GM18526 (cell line): Measurements from ENCODE around the gene OGDH.

Experiments
- POLR2A ChIP-seq: IDR thresholded peaks from 3 replicates; pipeline ENCODE4 v1.6.1; 2011; ENCODE audit not compliant: insufficient read length; ENCODE audit errors: extremely low read depth

The OGDH gene

GRCh38 chr7:44661233-44661632 is 54.8 kb downstream of the OGDH start:
- TF ChIP-seq POLR2A: no peak

- no peak for TF ChIP-seq POLR2A
These were observed 58.5 kb downstream of the OGDH start for GRCh38 chr7:44664780-44665461.

DNA sequence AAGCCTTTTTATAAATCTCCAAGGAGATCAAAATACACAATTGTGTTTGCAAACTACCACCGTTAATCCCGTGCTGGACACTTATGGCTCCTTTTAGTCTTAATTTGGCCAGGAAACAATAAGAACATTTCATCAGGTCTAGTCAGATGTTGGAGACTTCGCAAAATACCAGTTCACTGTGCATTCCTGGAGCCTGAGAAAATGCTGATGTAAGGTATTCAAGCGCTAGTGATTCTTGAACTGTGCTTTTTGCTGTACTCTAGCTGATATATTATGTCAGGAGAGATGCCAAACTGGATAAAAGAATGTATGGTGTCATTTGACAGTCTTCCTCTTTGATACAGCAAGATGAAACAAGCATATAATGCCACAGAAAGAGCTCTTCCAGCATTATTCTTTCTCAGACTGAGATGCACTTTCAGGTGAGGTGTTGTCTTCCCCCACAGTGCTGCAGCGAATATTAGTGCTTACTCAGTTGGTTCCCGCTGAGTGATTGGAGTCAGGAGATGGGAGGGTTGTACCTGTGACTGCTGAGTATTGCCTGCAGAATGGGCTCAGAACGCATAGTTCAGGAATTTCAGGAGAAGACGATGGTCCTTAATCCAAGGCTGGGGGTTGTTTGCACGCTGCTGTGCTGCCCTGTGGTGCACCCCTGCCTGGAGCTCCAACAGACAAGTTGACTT is 59.2 kb downstream of the OGDH start:
- no peak for TF ChIP-seq POLR2A

- no peak for TF ChIP-seq POLR2A
These were observed 60.1 kb downstream of the OGDH start for GRCh38 chr7:44666566-44666965.

- no peak for TF ChIP-seq POLR2A
These were observed 60.8 kb downstream of the OGDH start for GRCh38 chr7:44667190-44667589.

DNA sequence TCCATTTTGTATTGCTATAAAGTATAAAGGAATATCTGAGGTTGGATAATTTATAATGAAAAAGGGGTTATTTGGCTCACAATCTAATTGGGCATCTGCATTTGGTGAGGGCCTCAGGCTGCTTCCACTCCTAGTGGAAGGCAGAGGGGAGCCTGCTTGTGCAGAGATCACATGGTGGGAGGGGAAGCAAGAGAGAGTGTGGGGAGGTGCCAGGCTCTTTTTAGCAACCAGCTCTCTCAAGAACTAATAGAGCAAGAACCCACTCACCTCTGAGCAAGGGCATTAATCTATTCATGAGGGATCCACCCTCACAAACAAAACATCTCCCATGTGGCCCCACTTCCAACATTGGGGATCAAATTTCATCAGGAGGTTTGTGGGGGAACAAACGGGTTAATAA is 64.6 kb downstream of the OGDH start:
- TF ChIP-seq POLR2A: no peak

DNA sequence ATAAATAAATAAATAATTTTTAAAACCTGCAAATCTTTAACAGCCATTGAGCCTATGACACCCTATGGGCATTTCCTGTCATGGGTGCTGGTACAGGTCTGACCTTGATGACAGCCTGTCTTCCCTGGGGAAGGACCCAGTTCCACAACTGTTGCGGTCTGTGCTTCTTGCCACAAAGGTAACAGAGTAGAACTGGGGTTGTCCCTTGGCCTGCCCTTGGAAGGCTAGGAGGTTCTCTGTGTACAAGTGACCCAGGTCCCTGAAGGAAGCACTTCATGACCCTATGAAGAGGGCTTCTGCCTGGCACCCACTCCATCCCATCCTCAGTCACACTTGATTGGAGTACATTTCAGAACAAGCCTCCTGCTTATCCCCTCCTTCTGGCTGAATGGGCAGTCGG is 66.9 kb downstream of the OGDH start:
- no peak for TF ChIP-seq POLR2A

- TF ChIP-seq POLR2A: no peak
These were observed 67.3 kb downstream of the OGDH start for GRCh38 chr7:44673771-44674170.

- TF ChIP-seq POLR2A: no peak
These were observed 68.0 kb downstream of the OGDH start for GRCh38 chr7:44674381-44674780.

DNA sequence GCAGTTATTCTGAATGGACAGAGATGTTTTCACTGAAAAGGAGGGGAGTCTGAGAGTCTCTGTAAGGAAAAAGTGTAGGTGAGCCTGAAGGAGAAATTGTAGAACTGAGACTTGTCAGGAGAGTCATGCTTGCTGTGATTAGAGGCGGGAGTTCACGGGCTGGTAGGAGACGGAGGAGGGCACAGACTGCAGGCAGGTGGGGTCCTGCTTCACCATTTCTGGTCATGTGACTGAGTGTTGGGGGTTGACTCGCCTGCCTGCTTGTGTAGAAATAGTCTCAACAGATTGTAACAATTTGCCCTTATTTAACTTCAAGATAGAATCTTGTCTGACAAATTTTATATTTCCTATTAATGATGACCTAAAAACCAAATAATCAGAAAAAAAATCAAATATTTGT is 70.3 kb downstream of the OGDH start:
- TF ChIP-seq POLR2A: no peak

DNA sequence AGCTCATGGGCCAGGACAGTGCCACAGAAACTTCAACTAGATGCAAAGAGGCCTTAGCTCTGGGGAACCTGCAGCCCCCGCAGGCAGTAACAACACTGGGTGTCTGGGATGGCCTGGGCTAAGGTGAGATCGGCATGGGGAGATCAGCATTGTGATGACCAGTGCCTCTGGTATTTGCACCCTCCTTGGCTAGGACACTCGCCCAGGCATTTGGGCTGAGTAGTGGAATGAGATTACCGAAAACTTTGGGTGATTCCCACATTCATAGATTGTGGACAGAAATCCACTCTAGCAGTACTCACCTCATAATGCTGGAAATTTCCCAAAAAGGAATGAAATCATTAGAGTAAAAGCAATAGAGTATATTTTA is 71.7 kb downstream of the OGDH start:
- no peak for TF ChIP-seq POLR2A

GRCh38 chr7:44678471-44679179 is 72.2 kb downstream of the OGDH start:
- no peak for TF ChIP-seq POLR2A

- TF ChIP-seq POLR2A: no peak
These were observed 75.2 kb downstream of the OGDH start for GRCh38 chr7:44681645-44682044.

DNA sequence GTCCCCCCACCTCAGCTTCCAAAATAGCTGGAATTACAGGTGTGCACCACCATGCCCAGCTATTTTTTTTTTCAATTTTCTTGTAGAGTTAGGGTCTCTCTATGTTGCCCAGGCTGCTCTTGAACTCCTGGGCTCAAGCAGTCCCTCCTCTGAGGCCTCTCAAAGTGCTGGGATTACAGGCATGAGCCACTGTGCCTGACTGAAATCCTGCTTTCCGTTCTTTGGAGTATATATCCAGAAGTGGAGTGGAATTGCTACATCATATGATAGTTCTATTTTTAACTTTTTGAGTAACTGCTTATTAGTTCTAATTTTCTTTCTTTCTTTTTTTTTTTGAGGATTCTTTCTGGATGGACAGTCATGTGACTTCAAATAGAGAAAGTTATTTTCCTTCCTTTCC is 79.3 kb downstream of the OGDH start:
- TF ChIP-seq POLR2A: no peak

- TF ChIP-seq POLR2A: no peak
These were observed 83.0 kb downstream of the OGDH start for GRCh38 chr7:44689427-44689826.

GRCh38 chr7:44693641-44694313 is 87.3 kb downstream of the OGDH start:
- TF ChIP-seq POLR2A: no peak
